H9 (cell line): ENCODE measurements around the gene CCDC127. TPM values are rescaled to one million over a fixed set of nuclear protein-coding genes. Genes with fewer than 3 reads are reported as not detected.

Experiments used
- DNase-seq: peaks from one replicate; pipeline ENCODE4 v3.0.0-alpha.2; 2017
- H2AFZ ChIP-seq: one replicate; pipeline ENCODE4 v1.6.1; 2013; ENCODE audit warnings: mild to moderate bottlenecking, low read length, control low read depth, moderate library complexity
- H2AK5ac ChIP-seq: 2 replicates; pipeline ENCODE4 v1.6.1; 2013; ENCODE audit warnings: low read length, control low read depth, mixed read lengths; ENCODE audit not compliant: insufficient read length
- H2BK120ac ChIP-seq: one replicate; pipeline ENCODE4 v1.6.1; 2013; ENCODE audit warnings: low read depth, mild to moderate bottlenecking, low read length, control low read depth, inconsistent platforms; ENCODE audit not compliant: poor library complexity, severe bottlenecking
- H2BK12ac ChIP-seq: 2 replicates; pipeline ENCODE4 v1.6.1; 2013; ENCODE audit warnings: low read length, control low read depth, mixed read lengths, low read depth; ENCODE audit not compliant: insufficient read length
- H2BK15ac ChIP-seq: 2 replicates; pipeline ENCODE4 v1.6.1; 2013; ENCODE audit warnings: low read depth, low read length, control low read depth
- H2BK20ac ChIP-seq: one replicate; pipeline ENCODE4 v1.6.1; 2013; ENCODE audit warnings: low read depth, mild to moderate bottlenecking, low read length, control low read depth, inconsistent platforms; ENCODE audit not compliant: poor library complexity, severe bottlenecking
- H2BK5ac ChIP-seq: 2 replicates; pipeline ENCODE4 v1.6.1; 2013; ENCODE audit warnings: low read length, control low read depth, mixed read lengths; ENCODE audit not compliant: insufficient read length
- H3K14ac ChIP-seq: 2 replicates; pipeline ENCODE4 v1.6.1; 2013; ENCODE audit warnings: low read length, control low read depth; ENCODE audit not compliant: insufficient read depth
- H3K18ac ChIP-seq: 2 replicates; pipeline ENCODE4 v1.6.1; 2013; ENCODE audit warnings: low read depth, mild to moderate bottlenecking, mixed read lengths, low read length, control low read depth; ENCODE audit not compliant: insufficient read length
- H3K23ac ChIP-seq: 2 replicates; pipeline ENCODE4 v1.6.1; 2013; ENCODE audit warnings: low read length, control low read depth, mixed read lengths, low read depth; ENCODE audit not compliant: insufficient read length
- H3K23me2 ChIP-seq: 2 replicates; pipeline ENCODE4 v1.6.1; 2013; ENCODE audit warnings: low read depth, mild to moderate bottlenecking, mixed read lengths, low read length, control low read depth; ENCODE audit not compliant: insufficient read length, poor library complexity, severe bottlenecking
- H3K27ac ChIP-seq: 2 replicates; pipeline ENCODE4 v1.5.1; 2013; ENCODE audit warnings: low read length, control low read depth, mixed read lengths, low read depth; ENCODE audit not compliant: insufficient read length
- H3K27me3 ChIP-seq: 2 replicates; pipeline ENCODE4 v1.6.1; 2013; ENCODE audit warnings: low read length, control low read depth, inconsistent platforms; ENCODE audit not compliant: insufficient read depth
- H3K4ac ChIP-seq: 2 replicates; pipeline ENCODE4 v1.6.1; 2013; ENCODE audit warnings: low read depth, mild to moderate bottlenecking, control low read depth, inconsistent platforms, low read length, moderate library complexity
- H3K4me1 ChIP-seq: 2 replicates; pipeline ENCODE4 v1.6.1; 2013; ENCODE audit warnings: low read length, control low read depth, inconsistent platforms; ENCODE audit not compliant: insufficient read depth
- H3K4me2 ChIP-seq: 2 replicates; pipeline ENCODE4 v1.6.1; 2013; ENCODE audit warnings: low read length, control low read depth, mixed read lengths; ENCODE audit not compliant: insufficient read length, insufficient read depth
- H3K56ac ChIP-seq: 2 replicates; pipeline ENCODE4 v1.6.1; 2013; ENCODE audit warnings: low read depth, mild to moderate bottlenecking, mixed read lengths, low read length, control low read depth; ENCODE audit not compliant: insufficient read length
- H3K79me1 ChIP-seq: 2 replicates; pipeline ENCODE4 v1.6.1; 2013; ENCODE audit warnings: low read depth, mild to moderate bottlenecking, moderate library complexity, low read length, control low read depth, inconsistent platforms; ENCODE audit not compliant: insufficient read depth, poor library complexity, severe bottlenecking
- H3K79me2 ChIP-seq: 2 replicates; pipeline ENCODE4 v1.6.1; 2013; ENCODE audit warnings: low read length, control low read depth, inconsistent platforms; ENCODE audit not compliant: insufficient read depth
- H3K9ac ChIP-seq: 2 replicates; pipeline ENCODE4 v1.6.1; 2013; ENCODE audit warnings: low read length, control low read depth, mixed read lengths; ENCODE audit not compliant: insufficient read length; ENCODE audit errors: extremely low read depth
- H3K9me3 ChIP-seq: one replicate; pipeline ENCODE4 v1.6.1; 2013; ENCODE audit warnings: low read depth, low read length, inconsistent platforms; ENCODE audit not compliant: control insufficient read depth
- H3T11ph ChIP-seq: one replicate; pipeline ENCODE4 v1.6.1; 2013; ENCODE audit warnings: mild to moderate bottlenecking, low read length, control low read depth, inconsistent platforms
- H4K20me1 ChIP-seq: one replicate; pipeline ENCODE4 v1.6.1; 2013; ENCODE audit not compliant: control insufficient read depth, insufficient read length, insufficient read depth
- H4K5ac ChIP-seq: 2 replicates; pipeline ENCODE4 v1.6.1; 2013; ENCODE audit warnings: low read depth, mild to moderate bottlenecking, mixed read lengths, low read length, control low read depth; ENCODE audit not compliant: insufficient read length
- H4K8ac ChIP-seq: replicated peaks from 2 replicates; pipeline ENCODE4 v1.6.1; 2013; ENCODE audit warnings: low read length, control low read depth, mixed read lengths, low read depth; ENCODE audit not compliant: insufficient read length
- H4K91ac ChIP-seq: 2 replicates; pipeline ENCODE4 v1.6.1; 2013; ENCODE audit warnings: low read depth, mild to moderate bottlenecking, moderate library complexity, mixed read lengths, low read length, control low read depth; ENCODE audit not compliant: insufficient read length
- H3K27ac Mint-ChIP-seq, 3 experiments: 2 replicates in 2 of 3; 3 replicates in 1 of 3; pipeline ENCODE4 v1.8.0; 2020 to 2021; ENCODE audit warnings: mixed read lengths in 3 of 3, mild to moderate bottlenecking in 1 of 3, moderate library complexity in 1 of 3
- H3K27me3 Mint-ChIP-seq: 2 replicates; pipeline ENCODE4 v1.8.0; 2021; ENCODE audit warnings: low read depth, mild to moderate bottlenecking, moderate library complexity, mixed read lengths
- H3K36me3 Mint-ChIP-seq, 3 experiments: 2 replicates in 2 of 3; 3 replicates in 1 of 3; pipeline ENCODE4 v1.8.0; 2020 to 2021; ENCODE audit warnings: low read depth in 3 of 3, mixed read lengths in 3 of 3; ENCODE audit not compliant: insufficient read depth in 1 of 3
- H3K4me1 Mint-ChIP-seq, 2 experiments: 2 replicates each; pipeline ENCODE4 v1.8.0; 2020; ENCODE audit warnings: mixed read lengths in 2 of 2
- H3K4me3 Mint-ChIP-seq, 2 experiments: 2 replicates in 1 of 2; 3 replicates in 1 of 2; pipeline ENCODE4 v1.8.0; 2020 to 2021; ENCODE audit warnings: mild to moderate bottlenecking in 2 of 2, mixed read lengths in 2 of 2, moderate library complexity in 1 of 2
- H3K9me3 Mint-ChIP-seq, 2 experiments: 2 replicates in 1 of 2; 3 replicates in 1 of 2; pipeline ENCODE4 v1.8.0; 2020; ENCODE audit warnings: mild to moderate bottlenecking in 2 of 2, mixed read lengths in 2 of 2, moderate library complexity in 1 of 2
- WGBS: extraction: QIAGEN DNeasy Blood & Tissue Kit; methylation state at CpG from one replicate; pipeline ENCODE4 v1.1.7; 2013; ENCODE audit warnings: missing lambda C conversion rate, low lambda C conversion rate, mixed read lengths; ENCODE audit not compliant: insufficient read length; ENCODE audit errors: extremely low coverage; 5-methylcytosine and 5-hydroxymethylcytosine counted together
- total RNA-seq: library from RNA; stranded (reverse); gene quantifications from 2 replicates; pipeline ENCODE4 v1.2.1, GENCODE V29; 2021
- TF ChIP-seq, protein P1 (sequence below): fragments of 200-600 bp; sonication (generic); conservative IDR thresholded peaks from 3 replicates; pipeline ENCODE4 v1.8.0; 2021; ENCODE audit warnings: antibody characterized with exemption, mild to moderate bottlenecking

The CCDC127 gene
- total RNA-seq, 1 experiment from 2014 or later, result 9.0 TPM

DNA sequence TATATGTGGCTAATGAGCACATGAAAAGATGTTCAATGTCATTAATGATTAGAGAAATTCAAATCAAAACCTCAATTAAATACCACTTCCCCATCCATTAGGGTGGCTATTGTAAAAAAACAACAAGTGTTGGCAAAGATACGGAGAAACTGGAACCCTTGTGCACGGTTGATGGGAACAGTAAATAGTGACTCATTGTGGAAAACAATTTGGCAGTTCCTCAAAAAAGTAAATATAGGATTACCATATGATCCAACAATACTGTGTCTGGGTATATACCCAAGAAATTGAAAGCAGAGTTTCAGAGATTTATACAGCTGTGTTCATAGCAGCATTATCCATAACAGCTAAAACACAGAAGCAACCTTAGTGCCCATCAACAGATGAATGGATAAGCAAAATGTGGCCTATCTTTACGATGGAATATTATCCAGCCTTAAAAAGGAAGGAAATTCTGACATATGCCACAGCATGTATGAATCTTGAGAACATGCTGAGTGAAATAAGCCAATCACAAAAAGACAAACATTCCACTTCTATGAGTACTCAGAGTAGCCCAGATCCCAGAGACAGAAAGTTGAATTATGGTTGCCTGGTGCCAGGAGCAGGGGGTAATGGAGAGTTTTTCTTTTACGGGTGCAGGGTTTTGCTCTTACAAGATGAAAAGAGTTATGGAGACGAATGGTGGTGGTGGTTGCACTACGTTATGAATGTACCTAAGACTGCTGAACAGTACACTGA is 68.0 kb downstream of the CCDC127 start:
- no peak overlapping the region for H4K91ac ChIP-seq
- no peak overlapping the region for H3K18ac ChIP-seq
- H4K8ac ChIP-seq, result no peak overlapping the region
- H3K27me3 Mint-ChIP-seq, result no peaks in the 10 kb centered on the region
- no peak overlapping the region for H2BK20ac ChIP-seq
- no peak overlapping the region for H3K27ac ChIP-seq
- no peaks in the 10 kb centered on the region for H3K79me2 ChIP-seq
- no peak overlapping the region for H2BK15ac ChIP-seq
- no peak overlapping the region for H3T11ph ChIP-seq
- TF ChIP-seq, protein P1, sequence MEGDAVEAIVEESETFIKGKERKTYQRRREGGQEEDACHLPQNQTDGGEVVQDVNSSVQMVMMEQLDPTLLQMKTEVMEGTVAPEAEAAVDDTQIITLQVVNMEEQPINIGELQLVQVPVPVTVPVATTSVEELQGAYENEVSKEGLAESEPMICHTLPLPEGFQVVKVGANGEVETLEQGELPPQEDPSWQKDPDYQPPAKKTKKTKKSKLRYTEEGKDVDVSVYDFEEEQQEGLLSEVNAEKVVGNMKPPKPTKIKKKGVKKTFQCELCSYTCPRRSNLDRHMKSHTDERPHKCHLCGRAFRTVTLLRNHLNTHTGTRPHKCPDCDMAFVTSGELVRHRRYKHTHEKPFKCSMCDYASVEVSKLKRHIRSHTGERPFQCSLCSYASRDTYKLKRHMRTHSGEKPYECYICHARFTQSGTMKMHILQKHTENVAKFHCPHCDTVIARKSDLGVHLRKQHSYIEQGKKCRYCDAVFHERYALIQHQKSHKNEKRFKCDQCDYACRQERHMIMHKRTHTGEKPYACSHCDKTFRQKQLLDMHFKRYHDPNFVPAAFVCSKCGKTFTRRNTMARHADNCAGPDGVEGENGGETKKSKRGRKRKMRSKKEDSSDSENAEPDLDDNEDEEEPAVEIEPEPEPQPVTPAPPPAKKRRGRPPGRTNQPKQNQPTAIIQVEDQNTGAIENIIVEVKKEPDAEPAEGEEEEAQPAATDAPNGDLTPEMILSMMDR, result no peak
- no peak overlapping the region for H3K4ac ChIP-seq
- no CpG with 5 or more reads among the region's 6 CpGs for whole genome bisulfite sequencing
- no peak overlapping the region for H2AFZ ChIP-seq
- no peaks in the 10 kb centered on the region for H3K23me2 ChIP-seq
- no peak overlapping the region for H4K5ac ChIP-seq
- DNase-seq, result no peak
- no peaks in the 10 kb centered on the region for H4K20me1 ChIP-seq
- no peak overlapping the region for H3K14ac ChIP-seq
- H3K4me1 Mint-ChIP-seq, result peaks cover 4 to 5% of the 10 kb centered on the region in 2 experiments
- no peak overlapping the region for H3K4me3 Mint-ChIP-seq
- H3K23ac ChIP-seq, result no peak overlapping the region
- H3K9me3 Mint-ChIP-seq, result peaks cover 18 to 23% of the 10 kb centered on the region in 2 experiments
- H3K27ac Mint-ChIP-seq, result no peak overlapping the region
- H2BK12ac ChIP-seq, result no peak overlapping the region
- no peak overlapping the region for H3K4me2 ChIP-seq
- H3K56ac ChIP-seq, result no peak overlapping the region
- H2BK5ac ChIP-seq, result no peak overlapping the region
- H2BK120ac ChIP-seq, result no peak overlapping the region
- H3K27me3 ChIP-seq, result no peaks in the 10 kb centered on the region
- no peak overlapping the region for H2AK5ac ChIP-seq
- H3K9ac ChIP-seq, result no peak overlapping the region
- no peaks in the 10 kb centered on the region for H3K4me1 ChIP-seq
- H3K79me1 ChIP-seq, result no peaks in the 10 kb centered on the region
- H3K36me3 Mint-ChIP-seq, result peaks cover 39 to 91% (median 90%) of the 10 kb centered on the region in 3 experiments
- H3K9me3 ChIP-seq, result peaks cover 9% of the 10 kb centered on the region
